SK-N-SH treated with all-trans-retinoic acid at 6 μM for 48 hours (cell line): ENCODE data around the gene LRGUK.
"Not testable (repeated sequence)": the region's sequence is repeated elsewhere in the genome, so short reads cannot be mapped to it uniquely, and the experiment has no call there.

Experiments
- ATAC-seq: fragments of 200-7000 bp; cut with Tn5 transposase; 3 replicates; pipeline ENCODE4 v1.9.1; 2020; ENCODE audit warnings: mild to moderate bottlenecking, moderate library complexity
- ARNTL ChIP-seq: fragments of 450-650 bp; formaldehyde crosslinking; IDR thresholded peaks from 2 replicates; pipeline ENCODE4 v1.5.0; 2020; ENCODE audit warnings: low read depth, mild to moderate bottlenecking, moderate library complexity, borderline replicate concordance
- CREB5 ChIP-seq: fragments of 250-450 bp; sonication (Bioruptor Pico); IDR thresholded peaks from 2 replicates; pipeline ENCODE4 v1.5.1; 2020; ENCODE audit warnings: low read depth, mild to moderate bottlenecking, moderate library complexity
- CSDC2 ChIP-seq: fragments of 250-450 bp; sonication (Bioruptor Pico); IDR thresholded peaks from 2 replicates; pipeline ENCODE4 v1.5.0; 2020; ENCODE audit warnings: mild to moderate bottlenecking, moderate library complexity
- ESRRG ChIP-seq: fragments of 250-450 bp; sonication (Bioruptor Pico); IDR thresholded peaks from 2 replicates; pipeline ENCODE4 v1.6.1; 2021; ENCODE audit warnings: mild to moderate bottlenecking
- PPARA ChIP-seq: fragments of 250-450 bp; sonication (Bioruptor Pico); IDR thresholded peaks from 2 replicates; pipeline ENCODE4 v1.5.0; 2020; ENCODE audit warnings: mild to moderate bottlenecking, borderline replicate concordance
- RARB ChIP-seq: fragments of 250-450 bp; sonication (Bioruptor Pico); IDR thresholded peaks from 2 replicates; pipeline ENCODE4 v1.8.0; 2021; ENCODE audit warnings: mild to moderate bottlenecking, moderate library complexity
- SNAI2 ChIP-seq: fragments of 250-450 bp; sonication (Bioruptor Pico); IDR thresholded peaks from 2 replicates; pipeline ENCODE4 v1.5.0; 2020; ENCODE audit warnings: mild to moderate bottlenecking, moderate library complexity
- TCF4 ChIP-seq: fragments of 250-450 bp; sonication (Bioruptor Pico); IDR thresholded peaks from 2 replicates; pipeline ENCODE4 v1.8.0; 2021; ENCODE audit warnings: mild to moderate bottlenecking, moderate library complexity, borderline replicate concordance
- ZC3H10 ChIP-seq: fragments of 250-450 bp; sonication (Bioruptor Pico); IDR thresholded peaks from 2 replicates; pipeline ENCODE4 v1.5.1; 2021; ENCODE audit warnings: mild to moderate bottlenecking, moderate library complexity
- ZFP3 ChIP-seq: fragments of 250-450 bp; sonication (Bioruptor Pico); IDR thresholded peaks from 2 replicates; pipeline ENCODE4 v1.5.0; 2020; ENCODE audit warnings: mild to moderate bottlenecking, moderate library complexity
- ZNF565 ChIP-seq: fragments of 450-650 bp; formaldehyde crosslinking; conservative IDR thresholded peaks from 2 replicates; pipeline ENCODE4 v1.5.0; 2020; ENCODE audit warnings: low read depth, mild to moderate bottlenecking, moderate library complexity
- ZNF70 ChIP-seq: fragments of 450-650 bp; formaldehyde crosslinking; IDR thresholded peaks from 2 replicates; pipeline ENCODE4 v1.5.0; 2020; ENCODE audit warnings: mild to moderate bottlenecking, moderate library complexity
- ZNF8 ChIP-seq: fragments of 450-650 bp; formaldehyde crosslinking; IDR thresholded peaks from 2 replicates; pipeline ENCODE4 v1.5.0; 2020; ENCODE audit warnings: mild to moderate bottlenecking, moderate library complexity
- TF ChIP-seq, protein P1 (sequence below): fragments of 250-450 bp; sonication (Bioruptor Pico); IDR thresholded peaks from 2 replicates; pipeline ENCODE4 v1.5.0; 2020; ENCODE audit warnings: mild to moderate bottlenecking, moderate library complexity
- TF ChIP-seq, protein P2 (sequence below): fragments of 250-450 bp; sonication (Bioruptor Pico); IDR thresholded peaks from 2 replicates; pipeline ENCODE4 v1.8.0; 2021; ENCODE audit warnings: low read depth, mild to moderate bottlenecking, moderate library complexity, borderline replicate concordance

LRGUK gene

GRCh38 chr7:134289841-134290240, 162.7 kb downstream of the LRGUK start:
- TF ChIP-seq, protein P1, sequence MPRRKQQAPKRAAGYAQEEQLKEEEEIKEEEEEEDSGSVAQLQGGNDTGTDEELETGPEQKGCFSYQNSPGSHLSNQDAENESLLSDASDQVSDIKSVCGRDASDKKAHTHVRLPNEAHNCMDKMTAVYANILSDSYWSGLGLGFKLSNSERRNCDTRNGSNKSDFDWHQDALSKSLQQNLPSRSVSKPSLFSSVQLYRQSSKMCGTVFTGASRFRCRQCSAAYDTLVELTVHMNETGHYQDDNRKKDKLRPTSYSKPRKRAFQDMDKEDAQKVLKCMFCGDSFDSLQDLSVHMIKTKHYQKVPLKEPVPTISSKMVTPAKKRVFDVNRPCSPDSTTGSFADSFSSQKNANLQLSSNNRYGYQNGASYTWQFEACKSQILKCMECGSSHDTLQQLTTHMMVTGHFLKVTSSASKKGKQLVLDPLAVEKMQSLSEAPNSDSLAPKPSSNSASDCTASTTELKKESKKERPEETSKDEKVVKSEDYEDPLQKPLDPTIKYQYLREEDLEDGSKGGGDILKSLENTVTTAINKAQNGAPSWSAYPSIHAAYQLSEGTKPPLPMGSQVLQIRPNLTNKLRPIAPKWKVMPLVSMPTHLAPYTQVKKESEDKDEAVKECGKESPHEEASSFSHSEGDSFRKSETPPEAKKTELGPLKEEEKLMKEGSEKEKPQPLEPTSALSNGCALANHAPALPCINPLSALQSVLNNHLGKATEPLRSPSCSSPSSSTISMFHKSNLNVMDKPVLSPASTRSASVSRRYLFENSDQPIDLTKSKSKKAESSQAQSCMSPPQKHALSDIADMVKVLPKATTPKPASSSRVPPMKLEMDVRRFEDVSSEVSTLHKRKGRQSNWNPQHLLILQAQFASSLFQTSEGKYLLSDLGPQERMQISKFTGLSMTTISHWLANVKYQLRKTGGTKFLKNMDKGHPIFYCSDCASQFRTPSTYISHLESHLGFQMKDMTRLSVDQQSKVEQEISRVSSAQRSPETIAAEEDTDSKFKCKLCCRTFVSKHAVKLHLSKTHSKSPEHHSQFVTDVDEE (CRISPR knock-in tag): no peak
- TF ChIP-seq CREB5 (no peak), ZNF565 (CRISPR knock-in tag) (no peak), SNAI2 (CRISPR knock-in tag) (no peak), ZC3H10 (CRISPR knock-in tag) (no peak), ARNTL (no peak), ZNF8 (CRISPR knock-in tag) (no peak), RARB (CRISPR knock-in tag) (no peak)
- TF ChIP-seq, protein P2, sequence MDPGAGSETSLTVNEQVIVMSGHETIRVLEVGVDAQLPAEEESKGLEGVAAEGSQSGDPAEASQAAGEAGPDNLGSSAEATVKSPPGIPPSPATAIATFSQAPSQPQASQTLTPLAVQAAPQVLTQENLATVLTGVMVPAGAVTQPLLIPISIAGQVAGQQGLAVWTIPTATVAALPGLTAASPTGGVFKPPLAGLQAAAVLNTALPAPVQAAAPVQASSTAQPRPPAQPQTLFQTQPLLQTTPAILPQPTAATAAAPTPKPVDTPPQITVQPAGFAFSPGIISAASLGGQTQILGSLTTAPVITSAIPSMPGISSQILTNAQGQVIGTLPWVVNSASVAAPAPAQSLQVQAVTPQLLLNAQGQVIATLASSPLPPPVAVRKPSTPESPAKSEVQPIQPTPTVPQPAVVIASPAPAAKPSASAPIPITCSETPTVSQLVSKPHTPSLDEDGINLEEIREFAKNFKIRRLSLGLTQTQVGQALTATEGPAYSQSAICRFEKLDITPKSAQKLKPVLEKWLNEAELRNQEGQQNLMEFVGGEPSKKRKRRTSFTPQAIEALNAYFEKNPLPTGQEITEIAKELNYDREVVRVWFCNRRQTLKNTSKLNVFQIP (CRISPR knock-in tag): no peak
- ATAC-seq: no peak; the same call in 2 of the 3 replicates

DNA sequence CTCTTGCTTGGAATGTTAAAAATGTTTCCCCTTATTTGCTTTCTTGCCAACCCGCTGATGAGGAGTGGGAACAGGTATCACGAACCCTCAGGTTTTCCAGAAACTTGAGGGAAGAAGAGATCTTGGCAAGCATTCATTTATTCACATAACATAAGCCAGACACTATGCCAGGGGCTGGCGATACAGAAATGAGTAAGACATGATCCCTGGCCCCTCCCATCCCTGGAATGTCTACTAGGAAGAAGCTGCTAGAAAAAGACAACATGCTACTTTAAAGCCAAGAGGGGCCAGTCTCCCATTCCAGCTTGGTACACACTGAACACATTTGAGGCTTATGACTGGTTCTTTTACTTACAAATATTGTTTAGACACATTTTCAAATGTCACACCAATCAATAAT, 163.1 kb downstream of the LRGUK start:
- peak; percentile 66 for ATAC-seq

DNA sequence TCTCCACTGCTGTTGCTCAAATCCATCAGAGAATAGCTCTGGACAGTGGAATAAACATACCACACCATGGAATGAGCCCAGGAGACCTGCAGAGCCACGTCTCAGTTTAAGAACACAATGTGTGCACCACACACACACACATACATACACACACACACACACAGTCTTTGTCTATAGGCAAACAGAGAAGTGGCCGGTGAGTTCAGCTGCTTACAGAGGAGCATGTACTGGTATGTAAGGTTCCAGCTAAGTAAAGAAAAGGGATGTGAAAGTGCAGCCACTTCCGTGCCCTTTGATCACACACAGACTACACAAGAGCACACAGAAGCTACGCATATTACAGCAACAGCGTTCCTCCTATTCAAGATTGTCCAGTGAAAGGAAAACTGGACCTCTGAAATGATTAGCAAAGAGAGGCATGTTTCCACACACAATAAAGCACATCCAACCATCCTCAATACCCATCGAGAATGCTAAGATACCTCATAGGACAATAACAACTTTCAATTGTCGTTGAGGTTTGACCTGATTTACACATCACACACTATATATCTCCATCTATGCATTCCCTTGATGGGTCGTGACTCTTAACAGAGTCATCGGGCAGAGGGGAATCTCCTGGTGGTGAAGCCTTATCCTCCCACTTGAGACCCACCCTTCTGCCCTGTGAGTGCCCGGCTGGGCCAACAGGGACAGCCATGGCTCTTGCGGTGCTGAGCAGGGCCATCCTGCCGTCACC, 166.0 kb downstream of the LRGUK start:
- TF ChIP-seq, protein P2 (CRISPR knock-in tag): no peak
- no peak for TF ChIP-seq ARNTL
- TF ChIP-seq ZFP3 (CRISPR knock-in tag): no peak
- no peak for TF ChIP-seq PPARA (CRISPR knock-in tag)
- no peak for TF ChIP-seq ZNF565 (CRISPR knock-in tag)
- TF ChIP-seq CSDC2 (CRISPR knock-in tag): no peak
- TF ChIP-seq ZNF70 (CRISPR knock-in tag): no peak
- no peak for TF ChIP-seq SNAI2 (CRISPR knock-in tag)
- TF ChIP-seq CREB5: no peak
- no peak; the same call in 2 of the 3 replicates for ATAC-seq

More for the DNA sequence above, 163.1 kb downstream of the LRGUK start:
- TF ChIP-seq ZC3H10 (CRISPR knock-in tag): no peak
- TF ChIP-seq, protein P2 (CRISPR knock-in tag): no peak
- no peak for TF ChIP-seq ESRRG (CRISPR knock-in tag)
- no peak for TF ChIP-seq TCF4 (CRISPR knock-in tag)
- TF ChIP-seq PPARA (CRISPR knock-in tag): no peak

DNA sequence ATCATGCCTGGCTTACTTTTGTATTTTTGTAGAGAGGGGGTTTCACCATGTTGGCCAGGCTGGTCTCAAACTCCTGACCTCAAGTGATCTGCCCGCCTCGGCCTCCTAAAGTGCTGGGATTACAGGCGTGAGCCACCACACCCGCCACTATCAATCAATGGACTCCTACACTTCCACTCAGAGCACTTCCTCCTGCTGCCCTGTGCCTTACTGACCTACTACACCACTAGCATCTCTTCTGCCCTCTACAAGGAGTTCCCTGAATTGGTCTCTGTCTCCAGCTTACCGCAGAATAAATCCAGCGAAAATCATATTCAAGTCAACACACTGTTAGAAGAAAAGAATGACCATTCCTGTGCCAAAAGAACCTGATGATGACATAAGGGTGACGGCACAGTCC, 168.8 kb downstream of the LRGUK start:
- not testable (repeated sequence) for ATAC-seq
